Left lung (tissue), 10 donors: Measurements from ENCODE around the gene PRXL2C. TPM values are rescaled to one million over a fixed set of nuclear protein-coding genes. Genes with fewer than 3 reads are reported as not detected.
"Not testable (repeated sequence)": the region's sequence is repeated elsewhere in the genome, so short reads cannot be mapped to it uniquely, and the experiment has no call there.

Experiments used
- ATAC-seq: fragments of 200-7000 bp; cut with Tn5 transposase; one replicate; pipeline ENCODE4 v1.9.1; 2020; ENCODE audit warnings: moderate library complexity
- DNase-seq, 4 donors: peaks; one replicate each; pipeline ENCODE4 v3.0.0-alpha.2; 2013 to 2020
- H3K27ac ChIP-seq, 2 donors: fragments of 200-600 bp; sonication (generic) in 1 of 2; one replicate each; pipeline versions ENCODE4 v1.5.0 to v1.8.0; 2020 to 2021
- H3K27me3 ChIP-seq, 2 donors: fragments of 200-600 bp; sonication (generic) in 1 of 2; one replicate each; pipeline versions ENCODE4 v1.5.0 to v1.8.0; 2020 to 2021
- H3K36me3 ChIP-seq, 2 donors: fragments of 200-600 bp; sonication (generic) in 1 of 2; one replicate each; pipeline versions ENCODE4 v1.5.0 to v1.8.0; 2020 to 2021
- H3K4me1 ChIP-seq, 2 donors: fragments of 200-600 bp; one replicate each; pipeline ENCODE4 v1.8.0; 2021
- H3K4me3 ChIP-seq, 2 donors: fragments of 200-600 bp; sonication (generic) in 1 of 2; one replicate each; pipeline versions ENCODE4 v1.5.0 to v1.8.0; 2020 to 2021; ENCODE audit warnings: mild to moderate bottlenecking in 1 of 2
- H3K9me3 ChIP-seq, 2 donors: fragments of 200-600 bp; sonication (generic) in 1 of 2; one replicate each; pipeline versions ENCODE4 v1.5.0 to v1.8.0; 2020 to 2021
- intact Hi-C, 2 donors: fragments of 100-400 bp; cut with DNase I; formaldehyde crosslinking; loops; one replicate each; pipeline versions ENCODE4 v1.11.2 to v1.14.2; 2022
- polyA plus RNA-seq, 6 donors: library from polyadenylated mRNA; unstranded; fragments of 120-200 nt; gene quantifications; one replicate each; pipeline ENCODE4 v1.2.1, GENCODE V29; 2013; ENCODE audit not compliant: insufficient read length in 6 of 6
- total RNA-seq, 2 donors: library from RNA; stranded (reverse); fragmentation: NEBNext Ultra II Directional; extraction: Animal tissue kit (Norgen Biotek cat#: 25700); gene quantifications; one replicate each; pipeline ENCODE4 v1.2.1, GENCODE V29; 2021
- TF ChIP-seq, protein P1 (sequence below), 2 donors: fragments of 200-600 bp; sonication (generic) in 1 of 2; IDR thresholded peaks; one replicate each; pipeline versions ENCODE4 v1.5.0 to v1.8.0; 2021; ENCODE audit warnings: antibody characterized with exemption in 2 of 2
- donor health status: DM: no; HTN: yes; CAD: no.
- donor health status: DM: no; HTN: no; CAD: no.

PRXL2C gene
- total and polyA plus RNA-seq, 8 donors, result 5.3 to 31.9 (median 6.3) TPM

DNA sequence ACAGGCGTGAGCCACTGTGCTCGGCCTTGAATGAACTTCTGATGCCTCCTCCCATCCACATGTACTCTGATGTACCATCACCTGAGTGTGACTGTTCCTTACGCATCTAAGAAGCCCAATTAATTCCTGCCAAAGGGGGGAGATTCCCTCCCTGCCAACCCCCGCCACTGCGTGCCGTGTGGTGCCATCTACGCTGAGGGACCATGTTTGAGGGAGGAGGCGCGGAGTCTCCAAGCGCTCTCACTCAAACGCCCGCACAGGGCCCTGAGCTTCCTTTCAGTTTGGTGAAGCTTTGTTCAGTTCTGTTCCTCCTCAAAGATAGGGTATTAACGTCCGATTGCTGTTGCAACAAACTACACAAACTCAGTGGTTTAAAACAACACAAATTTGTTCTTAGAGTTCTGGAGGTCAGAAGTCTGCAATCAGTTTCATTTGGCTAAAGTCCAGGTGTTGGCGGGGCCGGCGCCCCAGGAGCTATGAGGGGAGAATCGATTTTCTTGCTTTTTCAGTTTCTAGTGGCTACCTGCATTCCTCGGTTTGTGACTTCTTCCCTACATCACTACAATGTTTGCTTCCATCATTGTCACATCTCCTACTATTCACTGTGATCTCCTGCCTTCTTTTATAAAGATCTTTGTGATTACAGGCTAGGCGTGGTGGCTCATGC is 13.9 kb upstream of the PRXL2C start:
- Histone ChIP-seq H3K27ac (no peak overlapping the region), H3K27me3 (no peaks in the 10 kb centered on the region), H3K9me3 (no peaks in the 10 kb centered on the region), H3K36me3 (no peaks in the 10 kb centered on the region), H3K4me1 (no peaks in the 10 kb centered on the region), H3K4me3 (no peak overlapping the region)
- ATAC-seq (no peak), DNase-seq (no peak)
- intact Hi-C loops, result no loop called here
- TF ChIP-seq, protein P1, sequence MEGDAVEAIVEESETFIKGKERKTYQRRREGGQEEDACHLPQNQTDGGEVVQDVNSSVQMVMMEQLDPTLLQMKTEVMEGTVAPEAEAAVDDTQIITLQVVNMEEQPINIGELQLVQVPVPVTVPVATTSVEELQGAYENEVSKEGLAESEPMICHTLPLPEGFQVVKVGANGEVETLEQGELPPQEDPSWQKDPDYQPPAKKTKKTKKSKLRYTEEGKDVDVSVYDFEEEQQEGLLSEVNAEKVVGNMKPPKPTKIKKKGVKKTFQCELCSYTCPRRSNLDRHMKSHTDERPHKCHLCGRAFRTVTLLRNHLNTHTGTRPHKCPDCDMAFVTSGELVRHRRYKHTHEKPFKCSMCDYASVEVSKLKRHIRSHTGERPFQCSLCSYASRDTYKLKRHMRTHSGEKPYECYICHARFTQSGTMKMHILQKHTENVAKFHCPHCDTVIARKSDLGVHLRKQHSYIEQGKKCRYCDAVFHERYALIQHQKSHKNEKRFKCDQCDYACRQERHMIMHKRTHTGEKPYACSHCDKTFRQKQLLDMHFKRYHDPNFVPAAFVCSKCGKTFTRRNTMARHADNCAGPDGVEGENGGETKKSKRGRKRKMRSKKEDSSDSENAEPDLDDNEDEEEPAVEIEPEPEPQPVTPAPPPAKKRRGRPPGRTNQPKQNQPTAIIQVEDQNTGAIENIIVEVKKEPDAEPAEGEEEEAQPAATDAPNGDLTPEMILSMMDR (IDR thresholded peaks at IDR 0.05), result no peak

DNA sequence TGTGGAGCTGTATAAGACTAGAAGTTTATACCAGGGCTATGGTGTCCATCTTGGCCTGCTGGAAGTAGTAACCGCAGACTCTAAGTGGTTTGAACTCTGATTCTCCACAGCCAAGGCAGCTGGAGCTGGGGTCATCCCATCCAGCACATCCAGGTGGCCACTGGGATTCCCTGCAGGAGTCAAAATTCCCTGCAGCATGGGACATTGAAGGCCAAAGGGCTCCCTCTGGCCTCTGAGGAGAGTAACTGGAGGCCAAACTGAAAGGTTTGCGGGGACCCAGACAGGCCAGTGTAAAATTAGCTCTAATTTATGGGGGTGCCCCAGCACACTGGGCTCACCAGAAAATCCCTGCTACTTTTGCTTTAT is 12.2 kb upstream of the PRXL2C start:
- no peak overlapping the region for H3K27ac ChIP-seq

DNA sequence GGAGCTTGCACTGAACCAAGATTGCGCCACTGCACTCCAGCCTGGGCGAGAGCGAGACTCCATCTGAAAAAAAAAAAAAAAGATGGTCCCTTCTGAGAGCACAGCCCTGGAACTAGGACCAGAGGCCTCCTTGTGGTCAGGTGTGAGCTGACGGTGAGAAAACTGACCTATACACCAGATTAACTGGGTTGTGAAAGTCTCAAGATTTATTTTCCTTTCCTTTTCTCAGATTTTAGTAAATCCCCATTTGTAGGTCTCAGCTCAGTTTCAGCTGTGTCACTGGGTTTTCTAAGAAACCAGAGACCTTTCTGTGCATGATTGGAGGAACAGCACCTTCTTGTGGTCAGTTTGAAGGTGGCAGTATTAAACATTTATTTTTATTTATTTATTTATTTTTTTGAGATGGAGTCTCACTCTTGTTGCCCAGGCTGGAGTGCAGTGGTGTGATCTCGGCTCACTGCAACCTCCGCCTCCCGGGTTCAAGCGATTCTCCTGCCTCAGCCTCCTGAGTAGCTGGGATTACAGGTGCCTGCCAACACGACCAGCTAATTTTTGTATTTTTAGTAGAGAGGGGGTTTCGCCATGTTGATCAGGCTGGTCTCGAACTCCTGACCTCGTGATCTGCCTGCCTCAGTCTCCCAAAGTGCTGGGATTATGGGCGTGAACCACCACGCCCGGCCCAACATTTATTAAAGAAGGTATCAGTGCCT is 11.7 kb upstream of the PRXL2C start:
- DNase-seq, result peak in 1 of 4 donors; percentile 53
- H3K4me3 ChIP-seq, H3K27me3 ChIP-seq, H3K36me3 ChIP-seq, intact Hi-C loops, H3K4me1 ChIP-seq, H3K9me3 ChIP-seq, H3K27ac ChIP-seq: not testable (repeated sequence)
- ATAC-seq, result peak; percentile 92
- TF ChIP-seq, protein P1 (IDR thresholded peaks at IDR 0.05), result peak; percentile 26 to 67

More for the DNA sequence above, 12.2 kb upstream of the PRXL2C start:
- TF ChIP-seq, protein P1 (IDR thresholded peaks at IDR 0.05), result no peak
- DNase-seq (no peak), ATAC-seq (no peak)
- intact Hi-C loops, result no loop called here
- Histone ChIP-seq H3K9me3 (no peaks in the 10 kb centered on the region), H3K4me1 (no peaks in the 10 kb centered on the region), H3K27me3 (no peaks in the 10 kb centered on the region), H3K36me3 (no peaks in the 10 kb centered on the region), H3K4me3 (no peak overlapping the region)

DNA sequence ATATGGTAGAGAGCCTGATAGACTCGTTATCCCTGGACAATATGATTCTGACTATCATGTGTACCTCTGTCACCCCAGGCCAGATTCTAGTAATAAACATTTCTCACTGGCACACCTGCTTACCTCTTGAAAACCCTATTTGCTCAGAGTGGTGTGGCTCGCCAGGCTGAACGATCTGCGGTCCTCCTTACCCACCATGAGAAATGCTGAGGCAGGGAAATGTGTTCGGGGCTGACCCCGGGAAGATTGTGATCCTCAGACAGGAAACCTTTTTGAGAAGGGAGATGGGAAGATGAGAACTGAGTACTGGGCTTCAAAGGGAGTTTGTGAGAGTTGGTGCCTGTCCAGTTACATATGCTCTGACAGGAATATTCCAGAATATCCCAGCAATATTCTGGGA is 10.7 kb upstream of the PRXL2C start:
- intact Hi-C loops, result no loop called here
- no peak for ATAC-seq

More for the DNA sequence above, 10.7 kb upstream of the PRXL2C start:
- no peak for DNase-seq
- H3K36me3 ChIP-seq, result no peaks in the 10 kb centered on the region
- H3K27me3 ChIP-seq, result no peaks in the 10 kb centered on the region
- no peaks in the 10 kb centered on the region for H3K9me3 ChIP-seq
- H3K27ac ChIP-seq, result no peak overlapping the region
- TF ChIP-seq, protein P1 (IDR thresholded peaks at IDR 0.05), result no peak
- no peaks in the 10 kb centered on the region for H3K4me1 ChIP-seq
- H3K4me3 ChIP-seq, result no peak overlapping the region
